ENCODE results near the gene GIPC3.

DNA sequence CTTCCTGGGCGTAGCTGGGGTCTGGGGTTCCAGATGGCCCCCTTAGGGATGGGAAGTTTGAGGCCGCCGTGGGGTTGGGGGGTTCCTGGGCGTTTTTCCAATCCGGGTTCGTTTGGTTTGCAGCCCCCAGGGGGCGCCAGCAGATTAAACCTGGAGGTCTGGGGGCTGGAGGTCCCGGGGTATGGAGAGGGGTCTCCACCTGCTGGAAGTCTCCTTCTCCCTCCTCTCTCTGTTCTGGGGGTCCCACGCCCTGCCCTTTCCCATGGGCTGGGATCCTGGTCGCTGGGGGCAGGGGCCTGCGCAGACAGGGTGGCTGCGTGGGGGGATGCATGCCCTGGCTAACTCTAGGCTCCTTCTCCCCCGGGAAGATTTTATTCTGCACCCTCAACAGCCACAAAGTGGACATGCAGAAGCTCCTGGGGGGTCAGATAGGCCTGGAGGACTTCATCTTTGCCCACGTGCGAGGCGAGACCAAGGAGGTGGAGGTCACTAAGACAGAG lies 899 bp downstream of the GIPC3 start:
- TF ChIP-seq EZH2 (IDR thresholded peaks at IDR 0.05; ENCODE audit: low read depth, unreplicated experiment) (no peak), CTCF (conservative IDR thresholded peaks at IDR 0.05; ENCODE audit: low read depth in 2 of 2) (peak; percentile 73 to 83), POLR2AphosphoS5 (IDR thresholded peaks at IDR 0.05; ENCODE audit: low read depth) (no peak), ZNF331 (CRISPR knock-in tag; IDR thresholded peaks at IDR 0.05; ENCODE audit: low read depth) (no peak)
